ENCODE measurements around the gene C9orf153. TPM values are rescaled to one million over a fixed set of nuclear protein-coding genes. Genes with fewer than 3 reads are reported as not detected.

C9orf153 gene
- total and polyA plus RNA-seq, 2 of the 8 experiments (the other 6 are each of a cell fraction or from before 2014, with no cell fraction given) = not detected

DNA sequence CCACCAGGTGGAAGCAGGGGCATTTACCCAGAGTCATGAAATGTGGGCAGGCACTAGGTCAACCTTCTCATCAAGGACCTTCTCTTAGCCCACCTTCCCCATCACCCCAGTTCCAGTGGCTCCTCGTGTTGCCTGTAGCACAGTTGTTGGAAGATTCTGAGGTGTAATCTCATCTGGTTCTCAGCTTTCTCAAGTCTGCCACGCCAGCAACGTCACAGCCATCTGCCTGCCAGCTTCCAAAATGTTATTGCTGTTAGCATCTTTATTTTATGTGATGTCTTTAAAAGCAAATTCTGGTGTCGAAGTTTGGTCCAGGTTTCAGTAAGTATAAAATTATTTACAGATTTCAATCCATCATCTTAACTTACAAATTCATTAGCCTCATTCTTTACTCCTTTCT, 10.7 kb downstream of the C9orf153 start:
- H3K4me2 ChIP-seq (ENCODE audit: insufficient read depth in 1 of 2, low read depth in 2 of 2, low read length in 2 of 2) = no peak overlapping the region
- 84% methylated on average over 4 of the region's 4 CpGs; no CpG with 5 or more reads in 1 of the 2 experiments for WGBS, 2 experiments (ENCODE audit: extremely low coverage in 1 of 2, insufficient coverage in 1 of 2, insufficient read length in 1 of 2, insufficient replicate concordance in 2 of 2, low coverage in 1 of 2, low lambda C conversion rate in 2 of 2, missing lambda C conversion rate in 1 of 2)
- no peaks in the 10 kb centered on the region for H3K79me1 ChIP-seq (ENCODE audit: low read depth, low read length)
- FAIRE-seq (no peak), DNase-seq (ENCODE audit: low read depth in 1 of 2, low spot score in 2 of 2) (no peak)
- H3K79me2 ChIP-seq (ENCODE audit: control insufficient read depth in 1 of 2, insufficient read depth in 2 of 2, low read length in 2 of 2) = no peaks in the 10 kb centered on the region
- H4K91ac ChIP-seq (replicated peaks; ENCODE audit: insufficient read length, low read length) = no peak overlapping the region
- no peaks in the 10 kb centered on the region for H4K20me1 ChIP-seq (replicated peaks in 1 of 2; ENCODE audit: control insufficient read depth in 1 of 2, insufficient read depth in 2 of 2, low read length in 2 of 2)
- H3K27me3 ChIP-seq (replicated peaks in 1 of 4; ENCODE audit: control insufficient read depth in 3 of 4, extremely low read depth in 1 of 4, insufficient read depth in 3 of 4, low read length in 3 of 4) = no peaks in the 10 kb centered on the region
- TF ChIP-seq SIX5 (IDR thresholded peaks at IDR 0.05; ENCODE audit: low read depth, low read length) = no peak
- no peaks in the 10 kb centered on the region for H3K23me2 ChIP-seq (ENCODE audit: low read depth, low read length)
- no peak overlapping the region for H4K5ac ChIP-seq (ENCODE audit: insufficient read length, low read depth, low read length)
- no peak overlapping the region for H2BK20ac ChIP-seq (ENCODE audit: low read length)
- H2AFZ ChIP-seq (ENCODE audit: low read length) = no peak overlapping the region
- H3K27ac ChIP-seq (ENCODE audit: low read depth, low read length) = no peak overlapping the region
- peaks cover 6% of the 10 kb centered on the region in 2 experiments; a peak in 3 of 4 replicates for H3K9me3 ChIP-seq (ENCODE audit: insufficient read depth in 2 of 2, low read depth in 1 of 2, low read length in 1 of 2)
- no peak overlapping the region for H4K8ac ChIP-seq (ENCODE audit: extremely low read depth, insufficient read depth, low read length)
- POLR2A ChIA-PET (ENCODE audit: partially characterized antibody) = no interaction called here
- H3K18ac ChIP-seq (ENCODE audit: extremely low read depth, low read length) = no peak overlapping the region
- H3K23ac ChIP-seq (ENCODE audit: insufficient read length) = no peak overlapping the region
- no peak overlapping the region for H2BK5ac ChIP-seq (ENCODE audit: low read depth, low read length)
- H2AK5ac ChIP-seq (ENCODE audit: low read depth, low read length) = no peak overlapping the region
- no peak overlapping the region for H2BK12ac ChIP-seq (ENCODE audit: low read depth, low read length)
- H3K4ac ChIP-seq (replicated peaks; ENCODE audit: insufficient read length, low read depth, low read length) = no peak overlapping the region
- H3K56ac ChIP-seq (replicated peaks; ENCODE audit: insufficient read length, low read depth, low read length) = no peak overlapping the region
- H3K4me3 ChIP-seq (ENCODE audit: extremely low read depth in 1 of 4, insufficient read depth in 2 of 4, low read depth in 3 of 4, low read length in 4 of 4) = no peak overlapping the region
- H3K36me3 ChIP-seq (ENCODE audit: control insufficient read depth in 2 of 4, insufficient read depth in 4 of 4, low read length in 3 of 4) = no peaks in the 10 kb centered on the region
- no peak overlapping the region for H2BK15ac ChIP-seq (ENCODE audit: low read length)
- H3K4me1 ChIP-seq (replicated peaks in 1 of 4; ENCODE audit: control insufficient read depth in 3 of 4, insufficient read depth in 4 of 4, low read length in 3 of 4) = no peaks in the 10 kb centered on the region; a peak in 2 of 7 replicates
- H3K14ac ChIP-seq (ENCODE audit: insufficient read length) = no peak overlapping the region
- CTCF ChIA-PET (ENCODE audit: partially characterized antibody) = interaction anchor here (0.6 to 3.6 kb wide), 5 partner anchors 14 to 277 kb away, joined by 3 to 16 read pairs (median 5); no protein-coding TSS in a partner anchor
- H3K9ac ChIP-seq (replicated peaks in 1 of 4; ENCODE audit: extremely low read depth in 1 of 4, low read depth in 3 of 4, low read length in 3 of 4) = no peak overlapping the region
- H2BK120ac ChIP-seq (replicated peaks; ENCODE audit: low read depth, low read length) = no peak overlapping the region

All from H1 (cell line).